Measurements from ENCODE around the gene TNNI2.

- TF ChIP-seq CTCF (IDR thresholded peaks at IDR 0.05) (no peak), POLR2A (IDR thresholded peaks at IDR 0.05) (no peak)
Observed at GRCh38 chr11:1888811-1889210, 50.0 kb downstream of the TNNI2 start.
